OCI-LY7 (cell line): ENCODE results near the gene DNAI7.

Experiments
- CTCF ChIP-seq: fragments of 200-600 bp; sonication (generic); conservative IDR thresholded peaks from 2 replicates; pipeline ENCODE4 v1.5.1; 2014; ENCODE audit warnings: mild to moderate bottlenecking, antibody characterized with exemption, low read length, moderate library complexity, mixed read lengths
- EZH2phosphoT487 ChIP-seq: fragments of 200-600 bp; sonication (generic); IDR thresholded peaks from 2 replicates; pipeline ENCODE4 v1.6.1; 2018; ENCODE audit warnings: low read depth, borderline replicate concordance, mild to moderate bottlenecking, mixed run types, antibody characterized with exemption, low read length, moderate library complexity, mixed read lengths

- TF ChIP-seq CTCF (no peak), EZH2phosphoT487 (no peak)
Measured at GRCh38 chr12:25083211-25083610, 111.7 kb downstream of the DNAI7 start.
